Hepatocyte (in vitro differentiated cells): ENCODE measurements around the gene COL4A2. TPM values are rescaled to one million over a fixed set of nuclear protein-coding genes. Genes with fewer than 3 reads are reported as not detected.

Experiments used
- DNase-seq: peaks from one replicate; pipeline ENCODE4 v3.0.0-alpha.2; 2016; ENCODE audit warnings: low spot score
- H2AFZ ChIP-seq: fragments of 200-600 bp; sonication (generic); 2 replicates; pipeline ENCODE4 v1.6.0; 2016; ENCODE audit warnings: antibody characterized with exemption, mild to moderate bottlenecking
- H3K27ac ChIP-seq: fragments of 200-600 bp; sonication (generic); 2 replicates; pipeline ENCODE4 v1.5.1; 2016; ENCODE audit warnings: mild to moderate bottlenecking
- H3K27me3 ChIP-seq: fragments of 200-600 bp; sonication (generic); 2 replicates; pipeline ENCODE4 v1.6.1; 2016
- H3K36me3 ChIP-seq: fragments of 200-600 bp; sonication (generic); replicated peaks from 2 replicates; pipeline ENCODE4 v1.5.1; 2016; ENCODE audit warnings: low read depth; ENCODE audit not compliant: insufficient read depth
- H3K4me1 ChIP-seq: fragments of 200-600 bp; sonication (generic); 2 replicates; pipeline ENCODE4 v1.5.1; 2016; ENCODE audit warnings: mild to moderate bottlenecking, moderate library complexity; ENCODE audit not compliant: insufficient read depth
- H3K4me2 ChIP-seq: fragments of 200-600 bp; sonication (generic); 2 replicates; pipeline ENCODE4 v1.6.0; 2016
- H3K4me3 ChIP-seq: fragments of 200-600 bp; sonication (generic); 2 replicates; pipeline ENCODE4 v1.5.1; 2016; ENCODE audit warnings: mild to moderate bottlenecking
- H3K79me2 ChIP-seq: fragments of 200-600 bp; sonication (generic); 2 replicates; pipeline ENCODE4 v1.6.0; 2017; ENCODE audit warnings: mild to moderate bottlenecking
- H3K9me2 ChIP-seq: fragments of 200-600 bp; sonication (generic); replicated peaks from 2 replicates; pipeline ENCODE4 v1.6.0; 2017; ENCODE audit warnings: mild to moderate bottlenecking; ENCODE audit not compliant: insufficient read depth
- H3K9me3 ChIP-seq: fragments of 200-600 bp; sonication (generic); 2 replicates; pipeline ENCODE4 v1.5.1; 2016; ENCODE audit warnings: low read depth, mild to moderate bottlenecking
- H4K20me1 ChIP-seq: fragments of 200-600 bp; sonication (generic); 2 replicates; pipeline ENCODE4 v1.6.0; 2016; ENCODE audit warnings: mild to moderate bottlenecking; ENCODE audit not compliant: insufficient read depth, poor library complexity, severe bottlenecking
- CTCF ChIP-seq: fragments of 200-600 bp; sonication (generic); IDR thresholded peaks from 2 replicates; pipeline ENCODE4 v1.5.1; 2016; ENCODE audit warnings: antibody characterized with exemption, mild to moderate bottlenecking; ENCODE audit not compliant: poor library complexity
- EZH2 ChIP-seq: fragments of 200-600 bp; sonication (generic); IDR thresholded peaks from 2 replicates; pipeline ENCODE4 v1.6.1; 2016; ENCODE audit warnings: antibody characterized with exemption, mild to moderate bottlenecking, borderline replicate concordance
- EZH2phosphoT487 ChIP-seq: fragments of 200-600 bp; sonication (generic); IDR thresholded peaks from one replicate; pipeline ENCODE4 v1.6.1; 2018; ENCODE audit warnings: antibody characterized with exemption, mild to moderate bottlenecking, low read depth, moderate library complexity; ENCODE audit not compliant: unreplicated experiment, severe bottlenecking
- WGBS: methylation state at CpG from one replicate; pipeline ENCODE4 v1.1.6; 2016; ENCODE audit warnings: low lambda C conversion rate; ENCODE audit errors: missing lambda C conversion rate; 5-methylcytosine and 5-hydroxymethylcytosine counted together
- polyA plus RNA-seq: library from polyadenylated mRNA; unstranded; fragments of >200 nt; fragmentation: Nextera tagmentation; extraction: Ambion mirVana; gene quantifications from 2 replicates; pipeline ENCODE4 v1.2.1, GENCODE V29; 2016
- total RNA-seq: library from RNA; depleted of rRNA; stranded (reverse); fragments of >200 nt; gene quantifications from 2 replicates; pipeline ENCODE4 v1.2.3, GENCODE V29; 2014

The COL4A2 gene
- total and polyA plus RNA-seq, 2 experiments from 2014 or later, result 171 to 221 TPM

- H3K4me1 ChIP-seq, result peaks cover 13% of the 10 kb centered on the region
- no peaks in the 10 kb centered on the region for H3K9me3 ChIP-seq
- H4K20me1 ChIP-seq, result no peaks in the 10 kb centered on the region
- H3K79me2 ChIP-seq, result peaks cover 3% of the 10 kb centered on the region
- H3K27ac ChIP-seq, result peak overlapping the region; percentile 47
- H3K27me3 ChIP-seq, result no peaks in the 10 kb centered on the region
- no peak for TF ChIP-seq EZH2phosphoT487
- no peak for TF ChIP-seq CTCF
- no peak for TF ChIP-seq EZH2
- no peaks in the 10 kb centered on the region for H3K36me3 ChIP-seq
- no peak overlapping the region for H3K4me2 ChIP-seq
- no peaks in the 10 kb centered on the region for H3K9me2 ChIP-seq
- no peak overlapping the region for H3K4me3 ChIP-seq
- no peak for DNase-seq
- 75% methylated on average over 3 of the region's 3 CpGs for WGBS
- H2AFZ ChIP-seq, result no peak overlapping the region
These were observed 93.9 kb downstream of the COL4A2 start for GRCh38 chr13:110400786-110401533.

- TF ChIP-seq CTCF, result no peak
- no peak for TF ChIP-seq EZH2
- TF ChIP-seq EZH2phosphoT487, result no peak
- Histone ChIP-seq H3K4me2 (no peak overlapping the region), H2AFZ (no peak overlapping the region), H3K9me2 (no peaks in the 10 kb centered on the region), H3K4me3 (no peak overlapping the region), H3K27ac (no peak overlapping the region), H3K79me2 (peaks cover 3% of the 10 kb centered on the region), H4K20me1 (no peaks in the 10 kb centered on the region), H3K4me1 (peaks cover 16% of the 10 kb centered on the region), H3K9me3 (no peaks in the 10 kb centered on the region), H3K27me3 (no peaks in the 10 kb centered on the region), H3K36me3 (no peaks in the 10 kb centered on the region)
- 95% methylated on average over 9 of the region's 9 CpGs for WGBS
- DNase-seq, result no peak
These were observed 95.4 kb downstream of the COL4A2 start for GRCh38 chr13:110402299-110403069.

GRCh38 chr13:110403315-110403714, 96.2 kb downstream of the COL4A2 start:
- DNase-seq, result no peak

More at GRCh38 chr13:110403315-110403714, 96.2 kb downstream of the COL4A2 start:
- H4K20me1 ChIP-seq, result no peaks in the 10 kb centered on the region
- WGBS, result 91% methylated on average over 1 of the region's 1 CpG
- H2AFZ ChIP-seq, result no peak overlapping the region
- peaks cover 16% of the 10 kb centered on the region for H3K4me1 ChIP-seq
- H3K9me3 ChIP-seq, result no peaks in the 10 kb centered on the region
- no peaks in the 10 kb centered on the region for H3K27me3 ChIP-seq
- H3K4me2 ChIP-seq, result no peak overlapping the region
- TF ChIP-seq EZH2phosphoT487 (no peak), EZH2 (no peak), CTCF (no peak)
- H3K27ac ChIP-seq, result no peak overlapping the region
- H3K36me3 ChIP-seq, result no peaks in the 10 kb centered on the region
- H3K4me3 ChIP-seq, result no peak overlapping the region
- H3K79me2 ChIP-seq, result peaks cover 3% of the 10 kb centered on the region
- H3K9me2 ChIP-seq, result no peaks in the 10 kb centered on the region
